GM21360 (cell line): ENCODE measurements around the gene CBFA2T2.
"Not testable (repeated sequence)": the region's sequence is repeated elsewhere in the genome, so short reads cannot be mapped to it uniquely, and the experiment has no call there.

ENCODE experiments used
- ATAC-seq: cut with Tn5 transposase; IDR thresholded peaks from one replicate; pipeline ENCODE4 v1.9.1; 2021; ENCODE audit warnings: mild to moderate bottlenecking, moderate library complexity; ENCODE audit not compliant: unreplicated experiment

CBFA2T2 gene

GRCh38 chr20:33689973-33690372 lies 200.1 kb downstream of the CBFA2T2 start:
- no peak for ATAC-seq

- no peak for ATAC-seq
These were observed 203.4 kb downstream of the CBFA2T2 start for GRCh38 chr20:33693289-33693688.

DNA sequence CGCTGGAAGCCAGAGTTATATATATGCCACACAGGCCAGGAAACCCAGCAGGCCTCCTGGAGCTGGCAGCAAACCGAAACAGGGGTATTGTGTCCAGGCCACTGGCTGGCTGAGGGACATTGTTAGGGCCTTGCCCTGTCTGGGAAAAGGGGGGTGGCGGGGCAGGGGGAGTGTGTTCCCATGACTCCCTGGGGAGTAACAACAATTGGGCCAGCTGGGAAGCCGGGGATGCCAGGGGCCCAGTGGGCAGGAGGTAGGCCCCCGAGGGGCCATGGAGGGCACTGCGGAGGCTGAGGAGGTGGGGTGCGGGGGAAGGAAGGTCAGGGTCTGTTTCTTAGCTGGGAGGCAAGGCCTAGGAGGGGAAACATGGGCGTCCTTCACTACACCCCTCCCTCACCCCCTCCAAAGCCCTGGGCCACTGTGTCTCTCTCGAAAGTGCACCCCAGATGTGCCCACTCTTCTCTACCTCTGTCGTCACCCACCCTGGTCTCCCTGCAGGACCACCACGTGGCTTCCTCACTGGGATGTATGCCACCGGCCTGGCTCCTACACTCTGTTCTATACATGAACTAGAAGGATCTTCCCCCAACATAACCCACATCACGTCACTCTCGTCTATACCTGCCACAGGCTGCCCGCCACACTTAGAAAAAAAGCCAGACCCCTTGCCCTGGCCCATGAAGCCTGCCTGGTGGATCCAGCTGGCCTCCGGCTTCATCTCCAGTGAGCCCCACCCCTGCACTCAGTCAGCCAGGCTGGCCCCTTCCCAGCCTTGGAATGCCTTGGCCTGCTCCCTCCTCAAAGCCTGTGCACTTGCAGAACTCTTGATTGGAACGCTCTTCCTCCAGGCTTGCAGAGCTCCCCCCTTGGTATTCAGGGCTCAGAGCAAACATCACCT lies 204.1 kb downstream of the CBFA2T2 start:
- no peak for ATAC-seq

- no peak for ATAC-seq
These were observed 204.7 kb downstream of the CBFA2T2 start for GRCh38 chr20:33694639-33695012.

DNA sequence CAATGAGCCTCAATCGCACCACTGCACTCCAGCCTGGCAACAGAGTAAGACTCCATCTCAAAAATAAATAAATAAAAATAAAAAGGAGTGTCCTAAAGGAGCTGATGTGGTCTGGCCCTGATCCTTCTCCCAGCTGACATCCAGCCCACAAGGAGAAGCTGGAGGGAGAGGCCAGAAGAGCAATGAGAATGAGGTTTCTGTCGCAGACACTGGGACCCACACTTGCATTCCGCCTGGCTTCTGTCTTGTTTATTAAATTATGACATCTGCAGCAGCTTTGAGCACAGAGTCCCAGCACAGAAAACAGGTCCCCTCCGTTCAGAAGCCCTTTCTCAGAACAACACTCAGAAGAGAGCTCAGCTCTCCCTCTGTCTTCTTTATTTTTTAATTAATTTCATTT lies 206.6 kb downstream of the CBFA2T2 start:
- ATAC-seq = no peak

GRCh38 chr20:33697129-33697528 lies 207.2 kb downstream of the CBFA2T2 start:
- no peak for ATAC-seq

DNA sequence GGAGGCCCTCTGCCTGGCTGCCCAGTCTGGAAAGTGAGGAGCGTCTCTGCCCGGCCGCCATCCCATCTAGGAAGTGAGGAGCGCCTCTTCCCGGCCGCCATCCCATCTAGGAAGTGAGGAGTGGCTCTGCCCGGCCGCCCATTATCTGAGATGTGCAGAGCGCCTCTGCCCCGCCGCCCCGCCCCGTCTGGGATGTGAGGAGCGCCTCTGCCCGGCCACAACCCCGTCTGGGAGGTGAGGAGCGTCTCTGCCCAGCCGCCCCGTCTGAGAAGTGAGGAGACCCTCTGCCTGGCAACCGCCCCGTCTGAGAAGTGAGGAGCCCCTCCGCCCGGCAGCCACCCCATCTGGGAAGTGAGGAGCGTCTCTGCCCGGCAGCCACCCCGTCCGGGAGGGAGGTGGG lies 209.1 kb downstream of the CBFA2T2 start:
- ATAC-seq = not testable (repeated sequence)
